ENCODE data around the gene TXN.
"Not testable (repeated sequence)": the region's sequence is repeated elsewhere in the genome, so short reads cannot be mapped to it uniquely, and the experiment has no call there.

The TXN gene

DNA sequence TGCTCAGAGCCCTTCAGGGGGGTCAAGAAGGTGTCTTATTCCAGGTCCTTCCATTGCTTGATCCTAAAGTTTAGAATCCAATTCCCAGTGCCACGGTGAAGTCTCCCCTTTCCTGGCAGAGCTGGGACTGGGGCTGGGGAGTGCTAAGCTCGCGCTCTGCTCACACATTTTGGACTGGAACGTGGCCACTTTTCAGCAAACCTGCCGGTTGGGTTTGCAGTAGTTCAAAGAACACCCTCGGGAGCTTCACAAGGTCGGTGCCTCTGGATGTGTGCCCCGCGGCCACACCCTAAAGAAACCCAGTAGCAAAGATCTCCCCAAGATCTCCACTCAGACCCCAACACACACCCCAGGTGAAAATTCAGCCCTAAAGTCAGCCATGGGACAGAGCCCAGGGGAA, 48.3 kb downstream of the TXN start, which contains the start of gene C9orf152:
TSS of gene C9orf152 (minus strand) at position 129 of the 400 bp plus-strand sequence. CDS start 580 bp downstream, outside the sequence.
- no peak for DNase-seq (ENCODE audit: low read depth)

DNA sequence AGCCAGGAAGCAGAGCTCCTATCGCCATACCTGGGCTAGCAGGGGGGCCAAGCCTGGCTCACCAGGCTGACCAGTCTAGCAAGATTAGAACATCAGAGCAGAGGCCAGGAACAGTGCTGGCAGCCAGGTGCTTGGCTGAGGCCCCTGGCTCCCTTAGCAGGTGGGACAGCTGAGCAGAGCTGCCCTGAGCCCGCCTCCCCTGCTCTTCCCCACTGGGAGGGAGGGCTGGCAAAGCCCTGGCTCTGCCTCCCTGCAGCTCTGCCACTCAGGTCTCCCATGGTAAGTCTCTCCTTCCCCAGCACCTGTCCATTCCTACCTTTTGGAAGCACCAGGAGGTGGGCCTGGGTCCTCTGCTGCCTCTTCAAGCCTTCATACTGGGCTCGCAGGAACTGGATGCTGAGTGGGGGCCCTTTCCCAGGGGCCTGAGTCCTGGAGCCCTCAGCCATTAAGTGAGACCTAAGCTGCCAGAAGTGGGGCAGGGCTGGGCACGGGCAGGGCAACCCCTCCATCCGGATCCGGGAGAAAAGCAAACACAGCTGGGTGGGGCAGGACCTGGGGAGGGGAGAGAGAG, 49.2 kb downstream of the TXN start:
- no peak for DNase-seq (ENCODE audit: low read depth)

DNA sequence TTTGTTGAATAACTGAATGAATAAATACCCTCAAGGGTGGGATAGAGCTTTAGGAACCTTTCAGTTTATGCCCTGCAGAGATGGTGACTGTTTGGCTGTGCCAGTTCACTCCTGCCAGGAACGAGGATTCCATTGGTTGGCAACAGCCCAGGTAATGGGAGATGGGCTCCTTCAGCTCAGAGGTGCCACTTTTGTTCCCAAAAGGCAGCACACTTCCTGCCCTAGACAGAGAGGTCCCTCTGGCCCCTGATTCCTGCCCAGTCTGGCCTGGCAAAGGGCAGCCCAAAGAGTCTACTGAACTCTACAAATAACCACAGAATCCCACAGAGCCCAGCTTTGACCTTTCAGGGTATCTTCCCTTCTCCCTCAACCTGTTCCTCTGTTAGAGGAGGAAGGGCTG, 49.9 kb downstream of the TXN start:
- DNase-seq (ENCODE audit: low read depth): no peak

DNA sequence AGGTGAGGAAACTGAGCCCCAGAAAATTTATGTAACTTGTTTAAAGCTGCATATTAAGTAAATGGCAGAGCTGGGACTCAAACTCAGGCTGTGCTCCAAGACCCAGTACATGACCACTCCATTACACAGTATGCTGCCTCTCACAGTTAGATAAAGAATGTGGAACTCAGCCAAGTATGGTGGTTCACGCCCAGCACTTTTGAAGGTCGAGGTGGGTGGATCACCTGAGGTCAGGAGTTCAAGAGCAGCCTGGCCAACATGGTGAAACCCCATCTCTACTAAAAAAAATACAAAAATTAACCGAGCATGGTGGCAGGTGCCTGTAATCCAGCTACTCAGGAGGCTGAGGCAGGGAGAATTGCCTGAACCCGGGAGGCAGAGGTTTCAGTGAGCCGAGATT, 50.7 kb downstream of the TXN start:
- DNase-seq (ENCODE audit: low read depth): not testable (repeated sequence)

DNA sequence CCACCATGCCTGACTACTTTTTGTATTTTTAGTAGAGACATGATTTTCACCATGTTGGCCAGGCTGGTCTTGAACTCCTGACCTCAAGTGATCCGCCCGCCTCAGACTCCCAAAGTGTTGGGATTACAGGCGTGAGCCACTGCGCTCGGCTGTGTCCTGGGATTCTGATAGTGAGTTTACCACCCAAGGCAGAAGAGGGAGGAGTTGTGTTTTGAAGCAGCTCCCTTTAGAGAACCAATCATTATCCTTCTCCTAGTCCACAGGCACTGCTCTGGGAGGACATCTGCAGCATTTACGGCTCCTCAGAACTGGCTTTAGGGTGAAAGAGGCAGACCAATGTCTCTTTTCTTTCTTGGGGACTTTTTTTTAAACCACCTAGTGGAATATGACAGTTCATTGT, 54.1 kb downstream of the TXN start:
- DNase-seq (ENCODE audit: low read depth): no peak

DNA sequence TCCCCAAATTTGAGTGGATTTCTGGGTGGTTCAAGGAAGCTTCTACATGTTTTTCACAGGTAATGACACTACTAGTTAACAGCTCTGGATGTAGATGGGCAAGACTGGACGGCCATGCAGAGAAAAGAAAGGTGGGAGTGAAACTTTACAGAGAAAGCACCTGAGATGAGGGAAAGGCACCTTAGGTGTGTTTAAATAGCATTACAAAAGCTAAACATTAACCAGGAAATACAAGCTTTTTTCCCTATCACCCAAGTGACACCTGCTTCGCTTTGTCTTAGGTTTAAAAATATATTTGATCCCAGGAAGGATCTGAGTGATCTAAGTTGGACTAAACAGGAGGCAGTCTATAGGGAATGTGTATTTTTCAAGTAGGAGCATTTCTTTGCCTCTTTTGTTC, 56.7 kb downstream of the TXN start:
- DNase-seq (ENCODE audit: low read depth): no peak

DNA sequence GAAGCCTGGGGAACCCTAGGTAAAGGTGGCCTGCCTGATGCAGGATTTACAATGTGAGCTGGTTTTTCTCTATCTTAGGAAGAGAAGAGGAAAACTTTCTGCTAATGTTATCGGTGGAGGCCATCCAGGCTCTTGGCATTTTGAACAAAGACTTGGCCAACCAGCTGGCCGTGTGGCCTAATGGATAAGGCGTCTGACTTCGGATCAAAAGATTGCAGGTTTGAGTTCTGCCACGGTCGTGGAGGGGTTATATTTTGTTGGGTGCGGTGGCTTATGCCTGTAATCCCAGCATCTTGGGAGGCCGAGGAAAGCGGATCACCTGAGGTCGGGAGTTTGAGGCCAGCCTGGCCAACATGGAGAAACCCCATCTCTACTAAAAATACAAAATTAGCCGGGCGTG, 58.0 kb downstream of the TXN start:
- DNase-seq (ENCODE audit: low read depth): no peak

DNA sequence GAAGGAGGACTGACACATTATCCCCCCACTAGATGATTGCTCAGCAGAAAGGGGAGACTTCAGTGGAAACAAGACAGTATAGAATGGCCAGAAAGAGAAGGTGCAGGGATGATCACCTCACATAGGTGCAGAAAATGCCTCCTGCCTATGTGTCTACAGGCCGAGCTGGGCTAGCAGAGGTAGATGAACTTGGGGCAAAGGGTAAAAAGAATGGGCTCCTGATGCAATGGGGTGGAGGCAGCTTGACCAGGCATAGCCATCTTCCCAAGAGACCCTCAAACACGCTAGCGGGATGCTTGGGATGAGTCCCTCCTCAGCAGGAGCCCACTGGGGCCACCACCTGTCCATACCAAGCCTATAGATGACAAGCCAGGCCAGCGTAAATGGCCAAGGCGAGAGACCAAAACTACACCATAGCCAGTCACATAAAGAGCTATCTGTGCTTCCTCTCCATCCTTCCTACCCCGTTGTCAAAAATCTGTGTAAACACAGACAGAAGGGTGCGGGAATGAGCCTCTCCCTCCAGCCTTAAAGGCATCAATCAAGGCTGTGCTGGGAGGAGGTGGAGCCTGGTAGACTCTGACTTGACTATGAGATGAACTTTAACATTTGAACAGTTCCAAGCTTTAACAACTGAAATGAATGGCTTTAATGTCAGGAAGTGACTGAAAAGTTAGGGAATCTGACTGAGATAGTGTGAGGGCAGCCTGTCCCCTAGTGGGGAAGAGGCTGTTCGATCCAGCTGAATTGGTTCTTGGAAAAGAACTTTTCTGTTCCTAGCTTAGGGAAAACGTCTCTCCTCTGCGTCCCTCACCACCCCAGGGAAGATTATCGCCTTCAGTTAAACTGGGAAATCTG, 58.7 kb downstream of the TXN start:
- DNase-seq (ENCODE audit: low read depth): no peak

DNA sequence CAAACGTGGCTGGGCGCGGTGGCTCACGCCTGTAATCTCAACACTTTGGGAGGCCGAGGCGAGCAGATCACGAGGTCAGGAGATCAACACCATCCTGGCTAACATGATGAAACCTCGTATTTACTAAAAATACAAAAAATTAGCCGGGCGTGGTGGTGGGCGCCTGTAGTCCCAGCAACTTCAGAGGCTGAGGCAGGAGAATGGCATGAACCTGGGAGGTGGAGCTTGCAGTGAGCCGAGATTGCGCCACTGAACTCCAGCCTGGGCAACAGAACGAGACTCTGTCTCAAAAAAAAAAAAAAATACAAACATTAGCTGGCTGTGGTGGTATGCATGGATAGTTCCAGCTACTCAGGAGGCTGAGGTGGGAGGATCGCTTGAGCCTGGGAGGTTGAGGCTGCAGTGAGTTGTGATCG, 60.2 kb downstream of the TXN start:
- not testable (repeated sequence) for DNase-seq (ENCODE audit: low read depth)

Measured in ELR (cell line).